ENCODE data around the gene CYB561A3.
A peak's percentile ranks its signal among the peaks of the same experiment; 100 is the strongest.

Gene CYB561A3

GRCh38 chr11:61332797-61333549, 28.7 kb downstream of the CYB561A3 start, which contains the start of the genes DDB1 and TKFC:
DDB1 (minus strand) TSS chr11:61333105; CDS start chr11:61332968, 137 bp downstream.
TKFC (plus strand) TSS chr11:61333228; CDS start chr11:61334729, 1,501 bp downstream.
- DNase-seq (ENCODE audit: low read depth): peak; percentile 64
- peak within 1 kb of the TSS; percentile 92 for H3K4me3 ChIP-seq (ENCODE audit: low read length)
- TF ChIP-seq CTCF (conservative IDR thresholded peaks at IDR 0.05; ENCODE audit: low read depth, low read length): no peak

GRCh38 chr11:61332281-61332796, 29.3 kb downstream of the CYB561A3 start:
- DNase-seq (ENCODE audit: low read depth): no peak
- no peak for TF ChIP-seq CTCF (conservative IDR thresholded peaks at IDR 0.05; ENCODE audit: low read depth, low read length)
- H3K4me3 ChIP-seq (ENCODE audit: low read length): peak overlapping the region; percentile 92

- no peak for TF ChIP-seq CTCF (conservative IDR thresholded peaks at IDR 0.05; ENCODE audit: low read depth, low read length)
- DNase-seq (ENCODE audit: low read depth): no peak
- peak overlapping the region; percentile 92 for H3K4me3 ChIP-seq (ENCODE audit: low read length)
Measured at GRCh38 chr11:61331651-61332050, 30.0 kb downstream of the CYB561A3 start.

- no peak for TF ChIP-seq CTCF (conservative IDR thresholded peaks at IDR 0.05; ENCODE audit: low read depth, low read length)
- DNase-seq (ENCODE audit: low read depth): no peak
- no peak overlapping the region for H3K4me3 ChIP-seq (ENCODE audit: low read length)
Measured at GRCh38 chr11:61329871-61330270, 31.8 kb downstream of the CYB561A3 start.

DNA sequence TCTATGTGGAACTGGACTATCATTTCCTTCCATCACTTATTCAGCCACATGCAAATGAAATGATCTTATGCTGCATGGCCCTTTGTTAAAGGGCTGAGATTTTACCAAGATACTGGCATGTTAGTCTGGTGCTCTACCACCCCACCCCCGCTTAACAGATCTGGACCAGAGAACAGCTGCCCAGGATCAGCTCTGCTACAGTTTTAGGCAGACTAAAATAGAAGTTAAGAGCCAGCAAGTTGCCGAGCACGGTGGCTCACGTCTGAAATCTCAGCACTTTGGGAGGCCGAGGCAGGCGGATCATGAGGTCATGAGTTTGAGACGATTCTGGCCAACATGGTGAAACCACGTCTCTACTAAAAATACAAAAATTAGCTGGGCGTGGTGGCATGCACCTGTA, 33.3 kb downstream of the CYB561A3 start:
- TF ChIP-seq CTCF (conservative IDR thresholded peaks at IDR 0.05; ENCODE audit: low read depth, low read length): no peak
- H3K4me3 ChIP-seq (ENCODE audit: low read length): no peak overlapping the region
- DNase-seq (ENCODE audit: low read depth): no peak

DNA sequence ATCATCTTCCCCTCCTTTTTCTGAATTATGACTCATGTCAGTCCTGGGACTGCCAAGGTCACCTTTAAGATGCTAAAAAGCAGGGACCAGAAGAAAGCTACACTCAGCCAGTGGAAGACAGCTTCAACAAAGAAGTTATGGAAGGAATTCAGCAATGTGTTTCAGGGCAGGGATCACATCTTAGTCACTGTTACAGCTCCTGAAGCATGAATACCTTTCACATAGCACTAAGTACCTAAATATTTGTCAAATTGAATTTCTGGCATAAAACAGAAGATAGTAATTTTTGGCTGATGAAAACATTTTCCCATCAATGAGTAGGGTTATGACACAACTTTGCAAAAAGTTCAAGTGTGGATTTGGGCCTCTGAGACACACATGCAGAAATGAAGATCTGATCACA, 34.0 kb downstream of the CYB561A3 start:
- DNase-seq (ENCODE audit: low read depth): no peak
- no peak for TF ChIP-seq CTCF (conservative IDR thresholded peaks at IDR 0.05; ENCODE audit: low read depth, low read length)
- H3K4me3 ChIP-seq (ENCODE audit: low read length): no peak overlapping the region
